ENCODE results near the gene SLC16A5.

The SLC16A5 gene

GRCh38 chr17:75129576-75129975 is 41.8 kb downstream of the SLC16A5 start:
- Histone ChIP-seq H3K36me3 (replicated peaks; ENCODE audit: insufficient read depth, low read length) (no peaks in the 10 kb centered on the region), H3K79me2 (ENCODE audit: low read length) (peaks cover 6% of the 10 kb centered on the region; the same call in 1 of the 2 replicates), H3F3A (ENCODE audit: insufficient read depth, low read length) (no peaks in the 10 kb centered on the region), H3K9me2 (replicated peaks; ENCODE audit: insufficient read depth, low read length) (no peaks in the 10 kb centered on the region), H3K4me3 (ENCODE audit: low read length) (no peak overlapping the region), H3K4me2 (ENCODE audit: low read depth, low read length) (no peak overlapping the region), H2AFZ (ENCODE audit: low read length) (no peak overlapping the region), H3K27me3 (replicated peaks; ENCODE audit: insufficient read depth, low read length) (no peaks in the 10 kb centered on the region), H3K4me1 (ENCODE audit: low read length) (peaks cover 7% of the 10 kb centered on the region), H3K9ac (ENCODE audit: low read length) (no peak overlapping the region), H3K27ac (ENCODE audit: low read length) (no peak overlapping the region), H3K9me3 (replicated peaks; ENCODE audit: insufficient read depth, low read length) (no peaks in the 10 kb centered on the region), H4K20me1 (ENCODE audit: insufficient read depth, low read length) (no peaks in the 10 kb centered on the region)
- TF ChIP-seq CTCF (IDR thresholded peaks at IDR 0.05; ENCODE audit: low read length) (no peak), EZH2phosphoT487 (IDR thresholded peaks at IDR 0.05; ENCODE audit: low read length) (no peak), EZH2 (optimal IDR thresholded peaks at IDR 0.05; ENCODE audit: low read depth, low read length) (no peak)
- no peak for DNase-seq

GRCh38 chr17:75130059-75130631 is 42.4 kb downstream of the SLC16A5 start:
- no peak for TF ChIP-seq CTCF (IDR thresholded peaks at IDR 0.05; ENCODE audit: low read length)
- TF ChIP-seq EZH2 (optimal IDR thresholded peaks at IDR 0.05; ENCODE audit: low read depth, low read length) = no peak
- no peak for TF ChIP-seq EZH2phosphoT487 (IDR thresholded peaks at IDR 0.05; ENCODE audit: low read length)
- H3K9me3 ChIP-seq (replicated peaks; ENCODE audit: insufficient read depth, low read length) = no peaks in the 10 kb centered on the region
- no peaks in the 10 kb centered on the region for H3F3A ChIP-seq (ENCODE audit: insufficient read depth, low read length)
- H3K4me2 ChIP-seq (ENCODE audit: low read depth, low read length) = peak overlapping the region; percentile 90
- no peaks in the 10 kb centered on the region for H3K9me2 ChIP-seq (replicated peaks; ENCODE audit: insufficient read depth, low read length)
- H3K27ac ChIP-seq (ENCODE audit: low read length) = no peak overlapping the region
- H3K27me3 ChIP-seq (replicated peaks; ENCODE audit: insufficient read depth, low read length) = no peaks in the 10 kb centered on the region
- no peaks in the 10 kb centered on the region for H4K20me1 ChIP-seq (ENCODE audit: insufficient read depth, low read length)
- H3K4me1 ChIP-seq (ENCODE audit: low read length) = peaks cover 7% of the 10 kb centered on the region
- H3K4me3 ChIP-seq (ENCODE audit: low read length) = no peak overlapping the region
- DNase-seq = no peak
- H3K9ac ChIP-seq (ENCODE audit: low read length) = no peak overlapping the region
- no peak overlapping the region for H2AFZ ChIP-seq (ENCODE audit: low read length)
- H3K79me2 ChIP-seq (ENCODE audit: low read length) = peaks cover 6% of the 10 kb centered on the region; the same call in 1 of the 2 replicates
- H3K36me3 ChIP-seq (replicated peaks; ENCODE audit: insufficient read depth, low read length) = no peaks in the 10 kb centered on the region

- Histone ChIP-seq H3K9me3 (replicated peaks; ENCODE audit: insufficient read depth, low read length) (no peaks in the 10 kb centered on the region), H3K9me2 (replicated peaks; ENCODE audit: insufficient read depth, low read length) (no peaks in the 10 kb centered on the region), H3K27ac (ENCODE audit: low read length) (no peak overlapping the region), H3K36me3 (replicated peaks; ENCODE audit: insufficient read depth, low read length) (no peaks in the 10 kb centered on the region), H3K4me2 (ENCODE audit: low read depth, low read length) (peak overlapping the region; percentile 90), H3K4me1 (ENCODE audit: low read length) (peaks cover 6% of the 10 kb centered on the region), H3K79me2 (ENCODE audit: low read length) (peaks cover 6% of the 10 kb centered on the region; the same call in 1 of the 2 replicates), H3K9ac (ENCODE audit: low read length) (peak overlapping the region; percentile 65), H3K27me3 (replicated peaks; ENCODE audit: insufficient read depth, low read length) (no peaks in the 10 kb centered on the region), H3F3A (ENCODE audit: insufficient read depth, low read length) (0 out of 2 replicates have a peak, but pooled peaks cover under 1% of the 10 kb centered on the region), H4K20me1 (ENCODE audit: insufficient read depth, low read length) (no peaks in the 10 kb centered on the region), H2AFZ (ENCODE audit: low read length) (peak overlapping the region; percentile 86), H3K4me3 (ENCODE audit: low read length) (peak overlapping the region; percentile 85)
- TF ChIP-seq EZH2phosphoT487 (IDR thresholded peaks at IDR 0.05; ENCODE audit: low read length) (no peak), EZH2 (optimal IDR thresholded peaks at IDR 0.05; ENCODE audit: low read depth, low read length) (no peak), CTCF (IDR thresholded peaks at IDR 0.05; ENCODE audit: low read length) (no peak)
- DNase-seq = no peak
Observed at GRCh38 chr17:75130632-75131277, 43.0 kb downstream of the SLC16A5 start.

Measured in MM.1S (cell line).